ENCODE data around the gene CHP1. TPM values are rescaled to one million over a fixed set of nuclear protein-coding genes. Genes with fewer than 3 reads are reported as not detected.

Gene CHP1
- total RNA-seq, result 73.2 and 85.9 TPM in 2 replicates

DNA sequence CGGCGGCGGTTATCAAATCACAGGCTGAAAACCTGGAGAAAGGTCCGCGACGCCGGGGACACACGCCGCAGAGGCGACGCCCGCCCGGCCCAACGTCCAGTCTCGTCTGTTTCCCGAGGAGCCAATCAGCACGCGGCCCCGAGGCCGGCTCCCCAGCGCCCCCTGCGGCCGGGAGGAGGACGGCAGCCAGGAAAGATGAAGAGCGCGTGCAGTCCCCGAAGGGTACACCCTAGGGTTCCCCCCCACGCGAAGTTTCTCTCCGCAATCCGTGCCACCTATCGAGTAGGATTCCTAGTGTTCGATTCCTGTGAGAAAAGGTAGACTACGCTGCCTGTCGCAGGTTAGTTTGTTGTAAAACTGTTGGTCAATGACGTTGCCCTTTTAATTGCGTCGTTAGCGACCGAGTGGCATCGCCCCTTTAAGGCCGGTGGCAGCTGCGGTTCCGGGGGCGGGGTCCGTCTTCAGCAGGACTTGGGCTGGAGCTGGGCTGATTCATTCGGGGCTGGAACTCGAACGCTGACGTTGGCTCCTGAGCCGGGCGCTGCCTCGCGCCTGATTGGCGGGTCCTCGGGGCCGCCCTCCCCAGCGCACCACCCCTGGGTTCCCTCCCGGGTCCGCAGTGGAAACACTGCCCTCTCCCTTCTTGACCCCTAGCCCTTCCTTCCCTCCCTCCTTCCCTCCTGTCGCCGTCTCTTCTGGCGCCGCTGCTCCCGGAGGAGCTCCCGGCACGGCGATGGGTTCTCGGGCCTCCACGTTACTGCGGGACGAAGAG is at the start of gene CHP1, which contains the start of gene EXD1:
Gene CHP1, plus strand, starts transcription at position 619 of the 772 bp plus-strand sequence. Its CDS starts 115 bp downstream, at position 734.
Gene EXD1, minus strand, starts transcription at position 108 of the 772 bp plus-strand sequence. CDS start 4,182 bp downstream, outside the sequence.

Other genes with a start within 250 kb of the CHP1 start
- gene INO80, start 115.0 kb upstream of the CHP1 start, total RNA-seq, result 16.2 and 18.3 TPM in 2 replicates
- gene EXD1, start 511 bp upstream of the CHP1 start, total RNA-seq, result not detected in 2 replicates
- 0.43 and 0.74 TPM in 2 replicates for gene OIP5, start 101.3 kb downstream of the CHP1 start, total RNA-seq
- 10.1 and 14.2 TPM in 2 replicates for gene NUSAP1, start 101.6 kb downstream of the CHP1 start, total RNA-seq
- 23.2 and 24.9 TPM in 2 replicates for gene NDUFAF1, start 171.2 kb downstream of the CHP1 start, total RNA-seq
- 15.3 and 15.8 TPM in 2 replicates for gene RTF1, start 185.8 kb downstream of the CHP1 start, total RNA-seq